GM13977 (cell line): ENCODE results near the gene CCDC83.
"Not testable (repeated sequence)": the region's sequence is repeated elsewhere in the genome, so short reads cannot be mapped to it uniquely, and the experiment has no call there.

Experiments
- DNase-seq: peaks from one replicate; pipeline ENCODE4 v3.0.0; 2012; ENCODE audit warnings: low spot score
- CTCF ChIP-seq: IDR thresholded peaks from 2 replicates; pipeline ENCODE4 v1.5.1; 2012; ENCODE audit warnings: mild to moderate bottlenecking, control low read depth; ENCODE audit not compliant: insufficient read depth; ENCODE audit errors: extremely low read depth, missing control alignments
- in situ Hi-C: fragments of 300-500 bp; cut with MboI; formaldehyde crosslinking; loops from one replicate; pipeline ENCODE4 v1.12.0; 2022; ENCODE audit warnings: low sequenced_read_pairs, low pct_unique_long_range_greater_than_20kb, mixed read lengths, inconsistent platforms; ENCODE audit not compliant: unreplicated experiment

The CCDC83 gene

GRCh38 chr11:85950317-85951048, 95.3 kb downstream of the CCDC83 start:
- DNase-seq = no peak
- in situ Hi-C loops = no loop called here
- no peak for TF ChIP-seq CTCF

DNA sequence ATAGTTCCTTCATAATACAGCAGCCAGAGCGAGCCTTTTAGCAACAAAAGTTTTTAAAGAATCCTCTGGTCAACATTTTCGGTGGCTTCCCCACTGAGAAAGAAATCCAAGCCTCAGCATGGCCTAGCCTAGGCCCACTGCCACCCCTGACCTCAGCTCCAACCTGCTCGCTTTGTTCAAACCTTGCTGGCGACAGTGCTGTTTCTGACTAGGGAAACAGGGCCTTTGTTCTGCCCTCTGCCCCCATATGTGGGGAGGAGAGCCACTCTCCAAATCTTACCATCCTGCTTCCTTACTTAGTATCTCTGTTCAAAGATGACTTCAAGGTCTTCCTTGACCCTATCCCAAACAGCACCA, 95.8 kb downstream of the CCDC83 start:
- in situ Hi-C loops = no loop called here
- no peak for DNase-seq
- TF ChIP-seq CTCF = no peak

DNA sequence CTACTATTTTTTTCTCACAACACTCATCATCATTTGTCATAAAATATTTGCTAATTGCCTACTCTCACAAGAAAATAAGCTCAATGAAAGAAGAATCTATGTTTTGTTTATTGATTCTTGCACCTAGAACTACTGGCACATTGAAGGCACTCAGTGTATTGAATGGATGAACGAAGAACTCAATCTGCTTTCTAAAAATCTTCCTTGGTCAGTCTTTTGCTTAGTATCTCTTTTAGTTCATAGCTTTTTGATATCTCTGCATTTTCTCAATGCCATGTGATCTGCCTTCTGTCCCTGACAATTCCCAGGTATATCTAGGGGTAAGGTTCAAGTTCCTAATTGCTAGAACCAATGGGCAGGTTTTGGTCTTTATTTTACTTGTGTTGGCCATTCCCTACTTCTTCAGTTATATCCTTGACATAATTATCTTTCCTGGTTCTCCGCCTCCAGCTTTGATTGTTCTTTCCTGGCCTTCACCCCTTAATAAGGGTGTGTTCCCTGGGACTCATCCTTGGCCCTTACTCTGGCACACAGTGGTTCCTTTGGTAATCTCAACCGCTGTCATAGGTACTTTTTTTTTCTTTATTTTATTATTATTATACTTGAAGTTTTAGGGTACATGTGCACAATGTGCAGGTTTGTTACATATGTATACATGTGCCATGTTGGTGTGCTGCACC, 96.4 kb downstream of the CCDC83 start:
- no peak for TF ChIP-seq CTCF
- in situ Hi-C loops = no loop called here
- DNase-seq = no peak

- DNase-seq, in situ Hi-C loops: not testable (repeated sequence)
Observed at GRCh38 chr11:85952108-85952485, 96.9 kb downstream of the CCDC83 start.

DNA sequence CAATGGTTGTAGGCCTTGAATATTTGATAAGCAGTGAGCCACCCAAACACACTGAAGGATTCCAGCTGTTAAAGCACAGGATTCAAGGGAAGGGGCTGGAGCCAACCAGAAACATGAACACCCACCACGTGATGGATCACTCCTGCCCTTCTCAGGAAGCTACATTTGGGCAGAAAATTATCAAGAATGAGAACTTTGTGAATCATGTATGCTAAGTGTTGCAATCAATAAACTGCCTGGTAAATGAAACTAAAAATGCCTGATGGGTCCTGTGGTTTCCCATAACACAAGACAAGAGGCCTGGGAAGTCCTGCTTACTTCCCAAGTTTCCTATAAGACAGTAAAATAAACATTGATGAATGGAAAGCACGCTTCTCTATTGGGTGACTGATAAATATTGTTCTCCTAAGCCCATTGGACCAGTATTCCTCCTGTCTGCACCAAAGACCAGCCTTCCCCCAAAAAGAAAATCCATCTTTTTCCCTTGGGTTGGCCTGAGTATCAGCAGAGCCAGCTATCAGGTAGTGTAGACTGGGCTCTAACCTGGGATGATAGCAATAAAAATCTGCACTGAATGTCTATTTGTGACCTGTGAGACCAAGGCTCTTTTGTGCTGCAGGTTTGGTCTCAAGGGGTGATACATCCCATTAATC, 98.4 kb downstream of the CCDC83 start:
- TF ChIP-seq CTCF = no peak
- no peak for DNase-seq
- in situ Hi-C loops = no loop called here

DNA sequence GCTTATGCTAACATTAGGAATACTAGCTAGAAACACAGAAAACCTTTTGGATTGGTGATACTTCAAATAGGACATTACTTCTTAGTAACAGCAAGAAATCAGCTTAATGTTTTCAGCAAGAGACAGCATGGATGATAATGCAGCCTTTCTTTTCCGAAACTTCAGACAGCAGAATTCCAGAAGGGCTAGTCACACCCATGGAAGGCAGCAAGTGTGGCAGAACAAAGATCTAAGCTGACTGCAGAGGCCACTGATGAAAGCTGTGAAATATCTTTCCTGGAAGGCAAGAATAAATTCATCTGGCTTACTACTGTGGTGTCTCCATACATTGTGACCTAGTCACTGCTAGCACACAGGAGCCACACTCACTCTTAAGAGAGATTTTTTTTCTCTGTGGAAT, 100.3 kb downstream of the CCDC83 start:
- in situ Hi-C loops = no loop called here
- DNase-seq = no peak
- TF ChIP-seq CTCF = no peak

DNA sequence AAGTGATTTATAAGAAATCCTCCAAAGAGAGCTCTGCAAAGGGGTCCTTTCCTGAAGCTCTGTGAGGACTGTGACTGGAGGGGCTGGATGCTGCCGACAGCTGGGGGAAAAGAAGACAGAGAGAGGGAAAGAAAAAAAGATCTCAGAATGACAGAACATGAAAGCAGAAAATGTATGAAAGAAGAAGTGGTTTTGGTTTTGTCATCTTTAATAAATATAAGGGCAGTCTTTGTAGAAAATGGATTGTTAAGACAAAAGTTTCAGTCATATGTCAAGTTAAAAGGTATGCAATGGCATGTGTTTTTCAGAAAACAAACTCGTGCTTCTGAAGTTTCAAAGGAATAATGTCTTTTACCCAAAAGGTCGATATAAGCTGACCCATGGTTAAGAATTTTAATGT, 105.5 kb downstream of the CCDC83 start:
- TF ChIP-seq CTCF = no peak
- DNase-seq = no peak
- in situ Hi-C loops = no loop called here
